HG02798 (cell line): ENCODE results near the gene OGDHL.
"Not testable (repeated sequence)": the region's sequence is repeated elsewhere in the genome, so short reads cannot be mapped to it uniquely, and the experiment has no call there.

Experiments
- ATAC-seq: cut with Tn5 transposase; IDR thresholded peaks from one replicate; pipeline ENCODE4 v1.9.1; 2021; ENCODE audit warnings: mild to moderate bottlenecking; ENCODE audit not compliant: unreplicated experiment, poor library complexity

Gene OGDHL

GRCh38 chr10:49761789-49762565 is at the start of gene OGDHL:
TSS of gene OGDHL (minus strand) at chr10:49762323. CDS start at chr10:49758592, 3,731 bp downstream.
- ATAC-seq, result peak; percentile 66

- ATAC-seq, result no peak
Measured at GRCh38 chr10:49803988-49804387, 41.9 kb upstream of the OGDHL start.

GRCh38 chr10:49798275-49798674 is 36.2 kb upstream of the OGDHL start:
- ATAC-seq, result no peak

GRCh38 chr10:49791100-49791499 is 29.0 kb upstream of the OGDHL start:
- no peak for ATAC-seq

GRCh38 chr10:49784681-49785080 is 22.6 kb upstream of the OGDHL start:
- ATAC-seq, result no peak

GRCh38 chr10:49783645-49784044 is 21.5 kb upstream of the OGDHL start:
- ATAC-seq, result no peak

- no peak for ATAC-seq
Measured at GRCh38 chr10:49781247-49781646, 19.1 kb upstream of the OGDHL start.

- ATAC-seq, result no peak
Measured at GRCh38 chr10:49778197-49778596, 16.1 kb upstream of the OGDHL start.

- no peak for ATAC-seq
Measured at GRCh38 chr10:49776851-49777250, 14.7 kb upstream of the OGDHL start.

- ATAC-seq, result no peak
Measured at GRCh38 chr10:49775014-49775413, 12.9 kb upstream of the OGDHL start.

- ATAC-seq, result not testable (repeated sequence)
Measured at GRCh38 chr10:49772944-49773343, 10.8 kb upstream of the OGDHL start.

- not testable (repeated sequence) for ATAC-seq
Measured at GRCh38 chr10:49771046-49771445, 8.9 kb upstream of the OGDHL start.

- ATAC-seq, result no peak
Measured at GRCh38 chr10:49769692-49770091, 7.6 kb upstream of the OGDHL start.

GRCh38 chr10:49768731-49769130 is 6.6 kb upstream of the OGDHL start:
- no peak for ATAC-seq

GRCh38 chr10:49768329-49768728 is 6.2 kb upstream of the OGDHL start:
- no peak for ATAC-seq

- no peak for ATAC-seq
Measured at GRCh38 chr10:49767752-49768151, 5.6 kb upstream of the OGDHL start.

GRCh38 chr10:49766484-49766883 is 4.4 kb upstream of the OGDHL start:
- ATAC-seq, result no peak

- no peak for ATAC-seq
Measured at GRCh38 chr10:49762566-49762877, 399 bp upstream of the OGDHL start.

GRCh38 chr10:49761201-49761788 is 828 bp downstream of the OGDHL start:
- ATAC-seq, result no peak

- no peak for ATAC-seq
Measured at GRCh38 chr10:49760789-49761188, 1.3 kb downstream of the OGDHL start.

- ATAC-seq, result no peak
Measured at GRCh38 chr10:49759787-49760551, 2.2 kb downstream of the OGDHL start.
